AG04450 (cell line): ENCODE data around the gene CHRNA5. TPM values are rescaled to one million over a fixed set of nuclear protein-coding genes. Genes with fewer than 3 reads are reported as not detected.
A peak's percentile ranks its signal among the peaks of the same experiment; 100 is the strongest.

Source experiments
- CTCF ChIA-PET: fragments of 300-600, 350-600 bp; formaldehyde crosslinking; extraction: SDS; loops from one replicate; lab custom pipeline; 2022; ENCODE audit warnings: antibody characterized with exemption, inconsistent platforms; lab: Charles Lee
- POLR2A ChIA-PET: fragments of 350-600 bp; formaldehyde crosslinking; extraction: SDS; loops from one replicate; lab custom pipeline; 2021; ENCODE audit warnings: antibody characterized with exemption, inconsistent platforms; lab: Yijun Ruan, JAX
- DNase-seq: peaks from one replicate; pipeline ENCODE4 v3.0.0-alpha.2; 2011; ENCODE audit warnings: low read depth, low spot score
- H3K27ac ChIP-seq: one replicate; pipeline ENCODE4 v1.5.1; 2012; ENCODE audit warnings: low read depth, low read length, control low read depth
- H3K27me3 ChIP-seq: one replicate; pipeline ENCODE4 v1.6.0; 2012; ENCODE audit warnings: low read length; ENCODE audit not compliant: control insufficient read depth, insufficient read depth
- H3K4me3 ChIP-seq: 2 replicates; pipeline ENCODE4 v1.5.1; 2011; ENCODE audit warnings: mild to moderate bottlenecking, low read depth, low read length, control low read depth
- H3K9me3 ChIP-seq: 2 replicates; pipeline ENCODE4 v1.5.1; 2012; ENCODE audit warnings: low read length; ENCODE audit not compliant: control insufficient read depth, insufficient read depth
- CTCF ChIP-seq: IDR thresholded peaks from 2 replicates; pipeline ENCODE4 v1.5.1; 2011; ENCODE audit warnings: low read depth, low read length, control low read depth, inconsistent platforms
- polyA plus RNA-seq: library from polyadenylated mRNA; depleted of rRNA; stranded (reverse); fragments of >200 nt; gene quantifications from 2 replicates; pipeline ENCODE4 v1.2.3, GENCODE V29; 2011

CHRNA5 gene
- polyA plus RNA-seq, 1 experiment, result 5.2 TPM

GRCh38 chr15:78638658-78639314 lies 73.5 kb downstream of the CHRNA5 start:
- Histone ChIP-seq H3K9me3 (peaks cover 1% of the 10 kb centered on the region), H3K27ac (no peak overlapping the region), H3K27me3 (peaks cover 35% of the 10 kb centered on the region), H3K4me3 (no peak overlapping the region)
- ChIA-PET CTCF (interaction anchor here (0.5 to 3.0 kb wide), 21 partner anchors 13 to 569 kb away, joined by 3 to 29 read pairs (median 3); partner anchors contain the start of gene CHRNA5), POLR2A (no interaction called here)
- DNase-seq, result no peak
- peak; percentile 68 for TF ChIP-seq CTCF

- peaks cover 29% of the 10 kb centered on the region for H3K27me3 ChIP-seq
- H3K27ac ChIP-seq, result no peak overlapping the region
- H3K9me3 ChIP-seq, result no peaks in the 10 kb centered on the region; the same call in 1 of the 2 replicates
- no peak for DNase-seq
- POLR2A ChIA-PET, result no interaction called here
- no peak for TF ChIP-seq CTCF
- H3K4me3 ChIP-seq, result peak overlapping the region; percentile 31
- CTCF ChIA-PET, result interaction anchor here (0.7 kb wide), 1 partner anchor 9 kb away, joined by 5 read pairs; no protein-coding TSS in a partner anchor
Observed at GRCh38 chr15:78640527-78641101, 75.3 kb downstream of the CHRNA5 start.

- CTCF ChIA-PET, result interaction anchor here (0.7 kb wide), 1 partner anchor 10 kb away, joined by 5 read pairs; no protein-coding TSS in a partner anchor
- Histone ChIP-seq H3K27ac (no peak within 1 kb of the TSS), H3K27me3 (peaks cover 29% of the 10 kb centered on the region), H3K4me3 (peak within 1 kb of the TSS; percentile 31), H3K9me3 (no peaks in the 10 kb centered on the region; the same call in 1 of the 2 replicates)
- no peak for DNase-seq
- no peak for TF ChIP-seq CTCF
- POLR2A ChIA-PET, result no interaction called here
Observed at GRCh38 chr15:78641102-78641748, 75.9 kb downstream of the CHRNA5 start, which contains the start of gene CHRNB4. TSS of gene CHRNB4 (minus strand) at chr15:78641210. CDS start at chr15:78641133, 77 bp downstream.

- ChIA-PET POLR2A (no interaction called here), CTCF (no interaction called here)
- Histone ChIP-seq H3K27me3 (peaks cover 29% of the 10 kb centered on the region), H3K9me3 (no peaks in the 10 kb centered on the region; the same call in 1 of the 2 replicates), H3K4me3 (no peak overlapping the region), H3K27ac (no peak overlapping the region)
- TF ChIP-seq CTCF, result no peak
- DNase-seq, result no peak
Observed at GRCh38 chr15:78641749-78642275, 76.5 kb downstream of the CHRNA5 start.
